Fibroblast of lung (primary cell): ENCODE results near the gene SUCO. TPM values are rescaled to one million over a fixed set of nuclear protein-coding genes. Genes with fewer than 3 reads are reported as not detected.
"Not testable (repeated sequence)": the region's sequence is repeated elsewhere in the genome, so short reads cannot be mapped to it uniquely, and the experiment has no call there.

Source experiments
- DNase-seq, 2 donors: peaks; one replicate each; pipeline versions ENCODE4 v3.0.0 to v3.0.0-alpha.2; 2010; ENCODE audit warnings: low read depth in 2 of 2
- H2AFZ ChIP-seq: 2 replicates; pipeline ENCODE4 v1.5.1; 2012; ENCODE audit warnings: low read length, control low read depth, inconsistent platforms
- H3K27ac ChIP-seq: 2 replicates; pipeline ENCODE4 v1.5.1; 2011; ENCODE audit warnings: low read length, control low read depth; ENCODE audit not compliant: insufficient read depth
- H3K27me3 ChIP-seq: 2 replicates; pipeline ENCODE4 v1.5.1; 2011; ENCODE audit warnings: mild to moderate bottlenecking, low read length; ENCODE audit not compliant: control insufficient read depth, insufficient read depth
- H3K36me3 ChIP-seq: 2 replicates; pipeline ENCODE4 v1.5.1; 2011; ENCODE audit warnings: low read length; ENCODE audit not compliant: control insufficient read depth, insufficient read depth
- H3K4me1 ChIP-seq: 2 replicates; pipeline ENCODE4 v1.5.1; 2011; ENCODE audit warnings: low read length; ENCODE audit not compliant: control insufficient read depth, insufficient read depth; ENCODE audit errors: extremely low read depth
- H3K4me2 ChIP-seq: 2 replicates; pipeline ENCODE4 v1.5.1; 2011; ENCODE audit warnings: low read length, control low read depth; ENCODE audit not compliant: insufficient read depth; ENCODE audit errors: extremely low read depth
- H3K4me3 ChIP-seq, 4 experiments: fragments of 200-600 bp in 1 of 4; sonication (generic) in 1 of 4; replicated peaks in 1 of 4; 2 replicates each; pipeline ENCODE4 v1.5.1; 2011 to 2016; ENCODE audit warnings: low read length in 4 of 4, low read depth in 3 of 4, mild to moderate bottlenecking in 3 of 4, control low read depth in 2 of 4, inconsistent platforms in 1 of 4, mixed read lengths in 1 of 4; ENCODE audit not compliant: insufficient read depth in 1 of 4; ENCODE audit errors: control extremely low read depth in 1 of 4
- H3K79me2 ChIP-seq: 2 replicates; pipeline ENCODE4 v1.5.1; 2012; ENCODE audit warnings: mild to moderate bottlenecking, low read length, inconsistent platforms; ENCODE audit not compliant: control insufficient read depth, insufficient read depth
- H3K9ac ChIP-seq: 2 replicates; pipeline ENCODE4 v1.5.1; 2011; ENCODE audit warnings: mild to moderate bottlenecking, low read length, control low read depth; ENCODE audit not compliant: insufficient read depth
- H3K9me3 ChIP-seq: 2 replicates; pipeline ENCODE4 v1.5.1; 2012; ENCODE audit warnings: low read depth, low read length; ENCODE audit not compliant: control insufficient read depth, insufficient read depth
- H4K20me1 ChIP-seq: 2 replicates; pipeline ENCODE4 v1.5.1; 2011; ENCODE audit warnings: low read length; ENCODE audit not compliant: control insufficient read depth, insufficient read depth; ENCODE audit errors: extremely low read depth
- EZH2 ChIP-seq: IDR thresholded peaks from 2 replicates; pipeline ENCODE4 v1.5.1; 2012; ENCODE audit warnings: low read length, control low read depth, mild to moderate bottlenecking; ENCODE audit errors: missing control alignments
- polyA plus RNA-seq, 2 donors: library from polyadenylated mRNA; depleted of rRNA in 1 of 2; stranded (reverse) in 1 of 2; unstranded in 1 of 2; fragments of >200 nt; gene quantifications; 2 replicates each; pipeline ENCODE4 v1.2.1, GENCODE V29; 2011 to 2012; ENCODE audit warnings: missing spikeins in 1 of 2
- total RNA-seq: library from RNA; depleted of rRNA; stranded (reverse); fragments of >200 nt; gene quantifications from 2 replicates; pipeline ENCODE4 v1.2.1, GENCODE V29; 2014
- TF ChIP-seq, protein P1 (sequence below), 2 donors: IDR thresholded peaks in 1 of 2; conservative IDR thresholded peaks in 1 of 2; 1 replicate in 1 of 2; 2 replicates in 1 of 2; pipeline ENCODE4 v1.5.1; 2011 to 2012; ENCODE audit warnings: low read length in 2 of 2, control low read depth in 1 of 2, inconsistent platforms in 1 of 2, low read depth in 1 of 2, mild to moderate bottlenecking in 1 of 2

SUCO gene
- total and polyA plus RNA-seq, 2 donors (not counting 1 experiment from before 2014, with no cell fraction given) = 20.4 to 25.8 TPM

GRCh38 chr1:172588296-172589291 lies 55.6 kb downstream of the SUCO start:
- Histone ChIP-seq H4K20me1 (no peaks in the 10 kb centered on the region), H3K27me3 (no peaks in the 10 kb centered on the region), H3K4me2 (peak overlapping the region; percentile 65), H3K27ac (peak overlapping the region; percentile 35), H3K4me1 (peaks cover 5% of the 10 kb centered on the region), H2AFZ (no peak overlapping the region), H3K36me3 (peaks cover 4% of the 10 kb centered on the region), H3K79me2 (no peaks in the 10 kb centered on the region), H3K9ac (no peak overlapping the region), H3K4me3 (peak overlapping the region in 1 of 4 experiments; percentile 36), H3K9me3 (no peaks in the 10 kb centered on the region)
- peak; percentile 86 to 95 for DNase-seq
- TF ChIP-seq, protein P1, sequence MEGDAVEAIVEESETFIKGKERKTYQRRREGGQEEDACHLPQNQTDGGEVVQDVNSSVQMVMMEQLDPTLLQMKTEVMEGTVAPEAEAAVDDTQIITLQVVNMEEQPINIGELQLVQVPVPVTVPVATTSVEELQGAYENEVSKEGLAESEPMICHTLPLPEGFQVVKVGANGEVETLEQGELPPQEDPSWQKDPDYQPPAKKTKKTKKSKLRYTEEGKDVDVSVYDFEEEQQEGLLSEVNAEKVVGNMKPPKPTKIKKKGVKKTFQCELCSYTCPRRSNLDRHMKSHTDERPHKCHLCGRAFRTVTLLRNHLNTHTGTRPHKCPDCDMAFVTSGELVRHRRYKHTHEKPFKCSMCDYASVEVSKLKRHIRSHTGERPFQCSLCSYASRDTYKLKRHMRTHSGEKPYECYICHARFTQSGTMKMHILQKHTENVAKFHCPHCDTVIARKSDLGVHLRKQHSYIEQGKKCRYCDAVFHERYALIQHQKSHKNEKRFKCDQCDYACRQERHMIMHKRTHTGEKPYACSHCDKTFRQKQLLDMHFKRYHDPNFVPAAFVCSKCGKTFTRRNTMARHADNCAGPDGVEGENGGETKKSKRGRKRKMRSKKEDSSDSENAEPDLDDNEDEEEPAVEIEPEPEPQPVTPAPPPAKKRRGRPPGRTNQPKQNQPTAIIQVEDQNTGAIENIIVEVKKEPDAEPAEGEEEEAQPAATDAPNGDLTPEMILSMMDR (conservative IDR thresholded peaks at IDR 0.05 in 1 of 2, IDR thresholded peaks at IDR 0.05 in 1 of 2; ENCODE audit: low read depth in 1 of 2, low read length in 2 of 2) = no peak
- TF ChIP-seq EZH2 = no peak

DNA sequence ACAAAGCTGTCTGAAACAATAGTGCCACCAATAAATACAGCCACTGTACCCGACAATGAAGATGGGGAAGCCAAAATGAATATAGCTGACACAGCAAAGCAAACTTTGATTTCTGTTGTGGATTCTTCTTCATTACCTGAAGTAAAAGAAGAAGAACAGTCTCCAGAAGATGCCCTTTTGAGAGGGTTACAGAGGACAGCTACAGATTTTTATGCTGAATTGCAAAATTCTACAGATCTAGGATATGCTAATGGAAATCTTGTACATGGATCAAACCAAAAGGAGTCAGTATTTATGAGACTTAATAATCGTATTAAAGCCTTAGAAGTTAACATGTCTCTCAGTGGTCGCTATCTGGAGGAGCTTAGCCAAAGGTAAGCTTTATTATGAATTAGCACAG lies 56.6 kb downstream of the SUCO start:
- TF ChIP-seq, protein P1 (conservative IDR thresholded peaks at IDR 0.05 in 1 of 2, IDR thresholded peaks at IDR 0.05 in 1 of 2; ENCODE audit: low read depth in 1 of 2, low read length in 2 of 2) = no peak
- no peak for TF ChIP-seq EZH2
- peak overlapping the region; percentile 37 for H3K4me2 ChIP-seq
- DNase-seq = no peak
- no peak overlapping the region for H2AFZ ChIP-seq
- peaks cover 5% of the 10 kb centered on the region for H3K4me1 ChIP-seq
- no peaks in the 10 kb centered on the region for H3K27me3 ChIP-seq
- H3K4me3 ChIP-seq = no peak overlapping the region
- no peak overlapping the region for H3K9ac ChIP-seq
- no peaks in the 10 kb centered on the region for H3K9me3 ChIP-seq
- H3K36me3 ChIP-seq = peaks cover 4% of the 10 kb centered on the region
- no peaks in the 10 kb centered on the region for H3K79me2 ChIP-seq
- H3K27ac ChIP-seq = peak overlapping the region; percentile 35
- H4K20me1 ChIP-seq = no peaks in the 10 kb centered on the region

GRCh38 chr1:172591429-172591828 lies 58.5 kb downstream of the SUCO start:
- not testable (repeated sequence) for H3K4me3 ChIP-seq, H3K4me2 ChIP-seq, H3K27ac ChIP-seq, H3K36me3 ChIP-seq, H2AFZ ChIP-seq, H3K9ac ChIP-seq, H4K20me1 ChIP-seq, H3K9me3 ChIP-seq, DNase-seq, H3K4me1 ChIP-seq, H3K27me3 ChIP-seq, H3K79me2 ChIP-seq

- not testable (repeated sequence) for H3K4me3 ChIP-seq, H3K27me3 ChIP-seq, H3K4me1 ChIP-seq, H3K9ac ChIP-seq, H3K27ac ChIP-seq, H4K20me1 ChIP-seq, H3K79me2 ChIP-seq, H3K9me3 ChIP-seq, DNase-seq, H3K36me3 ChIP-seq, H2AFZ ChIP-seq, H3K4me2 ChIP-seq
Measured at GRCh38 chr1:172595066-172595465, 62.1 kb downstream of the SUCO start.

DNA sequence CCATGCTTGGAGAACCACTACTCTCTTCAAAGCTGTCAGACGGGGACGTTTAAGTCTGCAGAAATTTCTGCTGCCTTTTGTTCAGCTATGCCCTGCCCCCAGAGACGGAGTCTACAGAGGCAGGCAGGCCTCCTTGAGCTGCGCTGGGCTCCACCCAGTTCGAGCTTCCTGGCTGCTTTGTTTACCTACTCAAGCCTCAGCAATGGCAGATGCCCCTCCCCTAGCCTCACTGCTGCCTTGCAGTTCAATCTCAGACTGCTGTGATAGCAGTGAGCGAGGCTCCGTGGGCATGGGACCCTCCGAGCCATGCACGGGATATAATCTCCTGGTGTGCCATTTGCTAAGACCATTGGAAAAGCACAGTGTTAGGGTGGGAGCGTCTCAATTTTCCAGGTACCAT lies 63.8 kb downstream of the SUCO start:
- not testable (repeated sequence) for H3K36me3 ChIP-seq, DNase-seq

More for the DNA sequence above, 63.8 kb downstream of the SUCO start:
- H3K4me3 ChIP-seq, H3K9me3 ChIP-seq, H3K4me2 ChIP-seq, H2AFZ ChIP-seq, H3K9ac ChIP-seq, H3K27me3 ChIP-seq, H3K79me2 ChIP-seq, H4K20me1 ChIP-seq, H3K27ac ChIP-seq, H3K4me1 ChIP-seq: not testable (repeated sequence)
